NCI-H2029 treated with DMSO at 0.1 percent for 48 hours (cell line): Measurements from ENCODE around the gene GDF2.

Source experiments
- DNase-seq: peaks from one replicate; lab custom pipeline; 2025; lab: John Stamatoyannopoulos, UW

GDF2 gene

DNA sequence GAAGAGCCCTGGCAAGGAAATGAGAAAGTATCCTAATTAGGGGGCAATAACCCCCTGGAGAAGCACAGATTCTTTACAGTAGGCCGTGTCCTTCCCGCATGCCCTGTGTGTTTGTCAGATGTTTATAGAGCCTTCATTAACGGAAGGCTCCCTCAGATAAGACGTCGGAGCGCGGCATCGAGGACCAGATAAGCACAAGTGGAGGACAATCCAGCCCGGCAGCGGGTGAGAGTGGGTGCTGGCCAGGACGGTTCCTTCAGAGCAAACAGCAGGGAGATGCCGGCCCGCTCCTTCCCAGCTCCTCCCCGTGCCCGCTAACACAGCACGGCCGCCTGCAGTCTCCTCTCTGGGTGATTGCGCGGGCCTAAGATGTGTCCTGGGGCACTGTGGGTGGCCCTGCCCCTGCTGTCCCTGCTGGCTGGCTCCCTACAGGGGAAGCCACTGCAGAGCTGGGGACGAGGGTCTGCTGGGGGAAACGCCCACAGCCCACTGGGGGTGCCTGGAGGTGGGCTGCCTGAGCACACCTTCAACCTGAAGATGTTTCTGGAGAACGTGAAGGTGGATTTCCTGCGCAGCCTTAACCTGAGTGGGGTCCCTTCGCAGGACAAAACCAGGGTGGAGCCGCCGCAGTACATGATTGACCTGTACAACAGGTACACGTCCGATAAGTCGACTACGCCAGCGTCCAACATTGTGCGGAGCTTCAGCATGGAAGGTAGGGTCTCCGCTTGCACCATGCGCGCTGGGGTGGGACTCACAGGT is at the start of gene GDF2:
TSS of gene GDF2 (plus strand) at position 155 of the 762 bp plus-strand sequence. CDS start at position 370, 215 bp downstream.
- no peak for DNase-seq

DNA sequence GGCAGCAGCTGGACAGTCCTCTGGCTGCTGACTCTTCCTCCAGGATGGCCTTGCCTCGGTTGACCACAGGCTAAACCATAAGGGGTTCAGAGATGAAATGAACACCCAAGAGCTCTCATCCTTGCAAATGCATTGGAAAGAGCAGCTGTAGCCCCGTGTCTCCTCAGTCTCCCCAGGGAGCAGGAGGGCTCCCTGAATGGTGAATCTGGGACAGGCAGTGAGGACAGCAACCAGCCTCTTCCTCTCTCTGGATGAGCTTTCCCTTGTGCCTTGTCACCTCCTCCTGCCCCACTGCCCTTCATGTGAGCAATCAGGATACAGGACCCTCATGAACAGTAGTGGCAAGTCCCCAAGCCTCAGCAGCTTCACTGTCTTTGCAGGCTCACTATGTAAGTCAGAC is 46.2 kb upstream of the GDF2 start:
- DNase-seq: no peak

DNA sequence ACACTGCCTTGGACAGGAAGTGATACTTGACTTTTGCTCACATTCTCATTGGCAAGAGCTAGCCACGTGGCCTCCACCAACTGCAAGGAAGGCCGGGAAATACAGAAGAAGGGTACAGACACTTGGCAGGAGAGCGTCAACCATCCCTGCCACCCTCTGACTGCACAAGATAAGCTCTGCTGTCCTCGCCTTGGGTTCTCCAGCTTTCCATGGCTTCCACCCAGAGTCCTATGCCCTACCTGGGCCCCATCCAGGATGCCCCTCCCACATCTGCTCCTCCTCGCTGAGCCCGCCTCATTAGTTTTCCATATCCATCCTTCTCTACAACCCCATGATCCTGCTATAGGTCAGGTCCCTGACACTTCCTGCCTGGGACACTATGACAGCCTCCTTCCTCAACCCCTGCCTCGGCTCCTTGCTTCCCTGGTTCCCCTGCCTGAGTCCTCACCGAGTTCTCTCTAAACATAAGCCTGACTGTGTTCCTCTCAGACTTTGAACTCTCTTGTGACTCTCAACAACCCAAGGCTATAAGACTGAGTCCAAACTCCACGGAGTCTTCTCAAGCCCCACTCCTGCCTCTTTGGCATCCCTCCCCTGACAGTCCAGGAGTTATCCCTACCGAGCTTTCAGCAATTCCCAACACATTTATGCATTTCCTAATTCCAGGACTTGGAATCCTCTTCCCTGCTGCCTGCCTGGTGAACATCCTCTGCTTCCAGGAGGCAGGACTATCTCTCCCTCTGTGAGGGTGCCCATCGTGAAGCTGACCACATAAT is 45.5 kb upstream of the GDF2 start:
- DNase-seq: no peak

DNA sequence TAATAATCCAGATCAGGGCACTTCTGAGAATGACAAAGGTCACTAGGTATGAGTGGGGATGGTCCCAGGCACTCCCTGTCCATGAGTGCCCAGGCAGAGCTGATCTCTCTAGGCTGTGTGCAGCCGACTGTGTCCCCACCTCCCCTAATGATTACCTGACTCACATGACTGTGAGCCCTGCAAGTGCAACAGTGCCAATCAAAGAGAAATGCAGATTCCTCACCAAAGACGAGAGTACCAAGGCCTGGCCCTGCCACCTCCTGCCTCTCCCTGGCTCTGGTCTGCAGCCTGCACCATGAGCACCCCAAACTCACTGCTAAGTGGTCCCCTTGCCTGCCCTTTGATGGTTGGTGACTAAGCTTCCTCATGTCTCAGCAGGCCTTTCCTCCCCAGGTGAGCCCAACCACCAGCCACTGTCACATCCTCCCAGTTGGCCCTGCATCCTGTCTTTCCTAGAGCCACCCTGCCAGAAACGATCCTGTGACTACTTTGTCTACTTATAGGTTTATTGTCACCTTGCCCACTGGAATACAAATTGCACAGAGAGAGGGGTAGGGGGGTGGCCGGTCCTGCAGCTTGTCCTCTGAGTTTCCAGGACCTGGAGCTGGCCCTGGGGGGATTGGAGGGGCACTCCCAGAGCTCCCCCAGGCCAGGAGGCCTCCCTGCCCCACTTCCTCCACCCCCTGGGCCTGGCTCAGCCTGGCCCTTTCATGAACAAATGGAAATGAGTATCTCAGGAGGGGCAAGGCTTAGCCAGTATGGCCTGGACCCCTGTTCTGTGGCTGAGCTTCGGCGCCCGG is 44.7 kb upstream of the GDF2 start:
- no peak for DNase-seq

GRCh38 chr10:47278152-47278473 is 44.1 kb upstream of the GDF2 start:
- no peak for DNase-seq

DNA sequence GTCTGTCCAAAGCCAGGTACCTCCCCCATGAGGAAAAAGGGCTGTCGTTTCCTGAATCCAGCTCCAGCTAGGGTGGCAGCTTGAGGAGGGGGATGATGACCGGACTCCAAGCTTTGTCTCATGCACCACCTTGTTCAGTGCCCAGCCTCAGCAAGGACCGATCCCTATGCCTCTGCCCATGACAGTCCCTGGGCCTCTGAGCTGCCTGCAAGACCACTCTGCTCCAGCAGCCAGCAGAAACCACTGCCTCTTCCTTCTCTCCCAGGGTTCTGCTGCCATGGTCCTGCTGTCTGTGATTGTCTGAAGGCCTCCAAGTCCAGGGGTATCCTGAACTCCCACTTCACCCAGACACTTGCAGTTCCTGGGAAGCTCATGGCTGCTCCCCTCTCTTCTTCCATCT is 43.5 kb upstream of the GDF2 start:
- DNase-seq: no peak

GRCh38 chr10:47279276-47279675 is 43.0 kb upstream of the GDF2 start:
- DNase-seq: no peak

DNA sequence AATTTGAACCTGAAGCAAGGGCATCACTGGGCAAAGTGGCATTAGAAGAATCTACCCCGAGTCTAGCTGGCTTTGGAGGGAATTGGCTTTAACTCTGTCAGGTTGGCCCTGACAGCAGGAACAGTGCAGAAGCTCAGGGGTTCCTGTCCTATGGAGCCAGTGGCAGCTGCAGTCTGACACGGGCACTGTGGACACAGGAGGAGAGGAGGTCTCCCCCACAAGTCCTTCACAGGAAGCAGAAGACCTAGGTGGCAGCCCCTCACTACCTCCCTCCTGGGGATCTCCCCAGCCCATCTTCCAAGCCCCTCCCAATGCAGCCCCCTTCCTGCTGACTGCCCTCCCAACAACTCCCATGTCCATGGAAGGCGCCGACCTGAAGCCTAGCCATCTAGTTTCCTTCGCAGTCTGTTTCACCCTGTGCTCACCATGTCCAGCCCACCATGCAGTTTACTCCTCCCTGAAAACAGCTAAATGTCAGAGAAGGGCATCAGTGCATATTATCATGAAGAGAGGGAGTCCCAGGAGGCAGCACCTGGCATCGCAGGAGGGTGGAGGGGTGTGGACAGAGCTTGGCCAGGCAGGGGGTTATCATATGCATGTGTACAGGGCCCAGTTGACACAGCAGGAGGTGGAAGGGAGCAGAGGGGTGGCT is 40.1 kb upstream of the GDF2 start:
- no peak for DNase-seq

- DNase-seq: no peak
Measured at GRCh38 chr10:47282657-47283018, 39.6 kb upstream of the GDF2 start.

DNA sequence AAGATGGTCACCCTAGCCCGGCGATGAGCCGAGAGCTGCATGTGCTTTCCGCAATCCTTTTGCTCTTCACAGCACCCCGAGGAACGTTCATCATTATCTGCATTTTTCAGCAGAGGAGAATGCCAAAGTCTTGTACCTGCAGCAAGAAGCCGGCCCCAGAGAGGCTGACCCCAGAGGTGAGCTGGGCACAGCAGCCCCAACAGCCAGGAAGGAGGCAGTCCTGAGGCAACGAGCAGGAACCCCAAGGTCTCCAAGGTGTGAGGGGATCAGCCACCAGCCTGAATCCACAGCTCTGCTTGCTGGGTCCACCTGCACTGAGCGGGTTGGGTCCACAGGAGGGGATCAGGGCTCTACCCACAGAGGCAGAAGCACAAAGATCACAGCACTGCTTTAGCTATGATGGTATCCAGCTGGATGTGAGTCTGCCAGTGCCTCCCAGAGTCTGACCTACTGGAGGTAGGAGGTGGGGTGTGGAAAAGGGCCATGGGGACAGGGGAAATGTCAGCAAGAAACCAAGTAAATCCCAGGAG is 39.1 kb upstream of the GDF2 start:
- no peak for DNase-seq

DNA sequence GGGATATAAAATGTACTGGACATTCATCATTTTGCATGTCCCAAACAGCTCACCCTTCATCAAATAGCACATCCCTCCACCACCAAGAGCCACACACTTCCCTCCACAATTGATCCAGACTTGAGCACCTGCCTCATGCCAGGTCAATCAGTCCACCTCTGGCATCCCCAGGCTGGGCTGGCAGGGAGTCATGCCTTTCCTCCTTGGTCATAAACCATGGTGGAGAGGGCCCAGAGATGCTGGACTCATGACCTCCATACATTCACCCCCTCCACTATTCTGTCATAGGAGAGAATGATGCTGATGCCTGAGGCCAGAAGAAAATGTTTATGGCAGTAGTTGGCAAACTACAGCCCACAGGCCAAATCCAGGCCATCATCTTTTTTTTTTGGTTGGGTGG is 38.4 kb upstream of the GDF2 start:
- no peak for DNase-seq

DNA sequence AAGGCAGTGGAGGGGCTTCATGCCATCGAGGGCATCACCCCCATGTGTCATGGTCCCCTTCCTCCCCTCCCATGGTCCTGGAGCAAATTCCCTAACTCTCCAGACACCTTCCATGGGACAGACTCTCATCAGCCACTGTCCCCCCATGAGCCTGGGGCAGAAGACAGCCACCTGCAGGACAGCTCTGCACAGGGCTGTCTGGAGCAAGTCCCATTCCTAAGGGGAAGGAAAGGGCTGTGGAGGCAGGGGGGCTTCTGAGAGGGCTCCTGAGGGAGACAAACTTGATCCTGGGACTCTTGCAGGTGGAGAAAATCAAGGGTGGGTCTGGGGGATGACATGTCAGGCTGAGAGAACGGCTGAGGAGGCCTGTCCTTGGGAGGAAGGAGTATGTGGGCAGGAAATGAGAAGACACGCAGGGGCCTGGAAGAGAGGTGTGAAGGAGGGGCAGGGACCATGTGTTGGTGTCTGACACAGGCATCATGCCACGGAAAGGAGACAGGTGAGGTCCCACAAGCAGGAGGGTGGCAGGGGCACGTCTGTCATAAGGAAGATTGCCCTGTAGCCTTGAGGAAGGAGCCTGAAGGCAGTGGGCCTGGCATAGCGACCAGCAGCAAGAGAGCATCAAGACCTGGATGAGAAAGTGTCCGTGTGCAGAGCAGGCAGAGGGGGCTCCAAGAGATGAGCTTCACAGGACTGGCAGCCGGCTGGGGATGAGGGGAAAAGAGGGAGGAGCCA is 36.7 kb upstream of the GDF2 start:
- DNase-seq: no peak

GRCh38 chr10:47286116-47286505 is 36.1 kb upstream of the GDF2 start:
- DNase-seq: no peak

DNA sequence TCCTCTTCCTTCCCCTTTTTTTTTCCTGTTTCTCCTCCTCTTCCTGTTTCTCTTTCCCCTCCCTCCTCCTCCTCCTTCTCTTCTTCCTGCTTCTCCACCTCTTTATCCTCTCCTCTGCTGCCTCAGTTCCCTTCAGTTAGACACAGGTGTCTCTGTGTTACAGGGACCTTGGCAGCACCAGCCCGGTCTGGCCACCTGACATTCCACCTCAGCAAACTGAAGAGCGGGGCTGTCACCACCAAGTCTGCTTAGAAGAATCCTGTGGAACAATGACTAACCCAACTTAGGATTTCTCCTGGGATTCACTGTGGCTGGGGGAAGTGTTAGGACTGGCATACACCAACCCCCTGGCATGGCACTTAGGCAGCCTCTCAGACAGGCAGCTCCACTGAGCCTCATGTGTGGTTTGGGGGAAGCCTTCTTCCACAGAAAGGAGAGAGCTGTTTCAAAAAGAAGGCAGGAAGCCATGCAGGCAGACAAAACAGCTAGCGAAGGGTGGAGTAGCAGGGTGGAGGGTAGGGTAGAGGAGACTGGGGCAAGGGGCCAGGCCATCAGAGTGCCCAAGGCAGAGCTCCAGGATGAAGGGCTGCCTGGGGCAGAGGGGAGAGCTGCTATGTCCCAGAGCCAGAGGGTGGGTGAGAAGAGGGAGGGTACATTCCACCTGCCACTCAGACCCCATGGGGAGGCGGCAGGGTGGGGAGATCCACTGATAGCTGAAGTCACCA is 35.5 kb upstream of the GDF2 start:
- DNase-seq: no peak

- no peak for DNase-seq
Measured at GRCh38 chr10:47287365-47287802, 34.9 kb upstream of the GDF2 start.

GRCh38 chr10:47287805-47288204 is 34.4 kb upstream of the GDF2 start:
- no peak for DNase-seq

- no peak for DNase-seq
Measured at GRCh38 chr10:47288236-47288635, 34.0 kb upstream of the GDF2 start.

DNA sequence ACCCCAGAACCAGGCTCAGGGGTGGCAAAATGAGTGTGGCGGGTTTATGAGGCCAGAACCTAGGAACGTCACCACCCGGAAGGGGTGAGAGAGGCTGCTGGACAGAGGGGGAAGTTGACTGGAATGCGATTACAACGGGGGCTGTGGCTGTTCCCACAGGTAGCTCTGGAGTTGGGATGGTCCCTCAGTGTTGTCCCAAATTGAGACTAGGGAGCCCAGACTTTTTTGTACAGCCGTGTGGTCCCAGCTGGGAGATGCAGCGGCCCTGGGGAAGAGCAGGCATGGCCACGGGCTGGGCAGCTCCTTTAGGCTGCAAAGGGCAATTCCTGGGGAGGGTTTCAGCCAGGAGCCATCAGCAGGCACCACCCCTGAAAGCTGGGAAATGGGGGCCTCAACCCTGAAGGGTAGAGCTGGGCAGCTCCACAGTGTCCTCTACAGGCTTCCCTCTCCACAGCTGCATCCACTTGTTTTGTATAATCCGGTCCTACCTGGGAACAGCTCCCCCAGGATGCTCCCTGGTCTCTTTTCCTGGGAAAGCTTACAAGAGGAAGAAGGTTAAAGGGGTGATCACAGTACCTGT is 33.2 kb upstream of the GDF2 start:
- no peak for DNase-seq

DNA sequence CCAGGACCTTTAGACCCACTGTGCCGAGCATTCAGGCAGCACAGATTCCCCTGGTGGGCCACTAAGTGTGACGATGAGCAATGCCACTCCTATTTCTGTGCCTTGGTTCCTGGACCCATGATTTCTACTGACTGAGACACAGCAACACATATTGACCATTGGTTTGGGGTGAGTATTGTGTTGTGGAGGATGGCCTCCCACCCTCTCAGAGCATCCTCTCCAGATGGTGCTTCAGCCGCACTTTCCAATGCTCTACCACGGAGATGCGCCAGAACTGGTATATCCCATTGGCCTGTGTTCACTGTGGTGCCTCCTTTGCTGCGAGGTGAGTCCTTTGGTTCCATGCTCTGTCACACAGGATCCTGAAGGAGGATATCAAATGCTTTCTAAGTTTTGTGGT is 32.3 kb upstream of the GDF2 start:
- no peak for DNase-seq

- no peak for DNase-seq
Measured at GRCh38 chr10:47290338-47290737, 31.9 kb upstream of the GDF2 start.
